GM23338 (cell line): ENCODE data around the gene CNP. TPM values are rescaled to one million over a fixed set of nuclear protein-coding genes. Genes with fewer than 3 reads are reported as not detected.

Experiments
- ATAC-seq: fragments of 200-7000 bp; cut with Tn5 transposase; 3 replicates; pipeline ENCODE4 v1.9.1; 2020
- DNase-seq: peaks from one replicate; pipeline ENCODE4 v3.0.0-alpha.2; 2015; ENCODE audit warnings: low spot score
- H2AFZ ChIP-seq: fragments of 200-600 bp; sonication (generic); 2 replicates; pipeline ENCODE4 v1.8.0; 2016; ENCODE audit warnings: antibody characterized with exemption, mild to moderate bottlenecking, moderate library complexity
- H3F3A ChIP-seq: fragments of 200-600 bp; sonication (generic); replicated peaks from 2 replicates; pipeline ENCODE4 v1.8.0; 2017; ENCODE audit warnings: antibody characterized with exemption, mixed run types, low read depth
- H3K27ac ChIP-seq: fragments of 200-600 bp; sonication (generic); 2 replicates; pipeline ENCODE4 v1.6.1; 2016; ENCODE audit warnings: low read depth
- H3K27me3 ChIP-seq: fragments of 200-600 bp; sonication (generic); 2 replicates; pipeline ENCODE4 v1.8.0; 2016; ENCODE audit warnings: mild to moderate bottlenecking, mixed run types, moderate library complexity; ENCODE audit not compliant: insufficient read depth
- H3K36me3 ChIP-seq: fragments of 200-600 bp; sonication (generic); 2 replicates; pipeline ENCODE4 v1.8.0; 2016; ENCODE audit warnings: mild to moderate bottlenecking; ENCODE audit not compliant: insufficient read depth
- H3K4me1 ChIP-seq: fragments of 200-600 bp; sonication (generic); 2 replicates; pipeline ENCODE4 v1.8.0; 2016; ENCODE audit warnings: mild to moderate bottlenecking, moderate library complexity; ENCODE audit not compliant: insufficient read depth
- H3K4me2 ChIP-seq: fragments of 200-600 bp; sonication (generic); 2 replicates; pipeline ENCODE4 v1.7.1; 2017; ENCODE audit warnings: mixed run types
- H3K4me3 ChIP-seq: fragments of 200-600 bp; sonication (generic); 2 replicates; pipeline ENCODE4 v1.6.1; 2016; ENCODE audit warnings: mixed run types
- H3K79me2 ChIP-seq: fragments of 200-600 bp; sonication (generic); replicated peaks from 2 replicates; pipeline ENCODE4 v1.8.0; 2017; ENCODE audit warnings: mild to moderate bottlenecking; ENCODE audit not compliant: insufficient read depth
- H3K9me2 ChIP-seq: fragments of 200-600 bp; sonication (generic); 2 replicates; pipeline ENCODE4 v1.8.0; 2017; ENCODE audit not compliant: insufficient read depth
- H4K20me1 ChIP-seq: fragments of 200-600 bp; sonication (generic); replicated peaks from 2 replicates; pipeline ENCODE4 v1.8.0; 2017; ENCODE audit warnings: mild to moderate bottlenecking; ENCODE audit not compliant: insufficient read depth
- H3K27ac Mint-ChIP-seq: 2 replicates; pipeline ENCODE4 v1.8.0; 2020; ENCODE audit warnings: inconsistent platforms, mild to moderate bottlenecking, moderate library complexity, mixed read lengths
- H3K27me3 Mint-ChIP-seq: 3 replicates; pipeline ENCODE4 v1.8.0; 2022; ENCODE audit warnings: low read depth, mild to moderate bottlenecking, moderate library complexity, mixed read lengths, inconsistent platforms; ENCODE audit not compliant: insufficient read depth, poor library complexity
- H3K36me3 Mint-ChIP-seq: 3 replicates; pipeline ENCODE4 v1.8.0; 2021; ENCODE audit warnings: low read depth, mild to moderate bottlenecking, inconsistent platforms, moderate library complexity, mixed read lengths
- H3K4me1 Mint-ChIP-seq: 3 replicates; pipeline ENCODE4 v1.8.0; 2020; ENCODE audit warnings: mild to moderate bottlenecking, inconsistent platforms, mixed read lengths
- H3K4me3 Mint-ChIP-seq: 3 replicates; pipeline ENCODE4 v1.8.0; 2021; ENCODE audit warnings: moderate library complexity, mild to moderate bottlenecking, inconsistent platforms, mixed read lengths
- H3K9me3 Mint-ChIP-seq: 3 replicates; pipeline ENCODE4 v1.8.0; 2020; ENCODE audit warnings: moderate library complexity, mild to moderate bottlenecking, inconsistent platforms, mixed read lengths
- ETS1 ChIP-seq: IDR thresholded peaks from 2 replicates; pipeline ENCODE4 v1.6.1; 2016; ENCODE audit warnings: antibody characterized with exemption
- EZH2 ChIP-seq: fragments of 200-600 bp; sonication (generic); IDR thresholded peaks from one replicate; pipeline ENCODE4 v1.8.0; 2017; ENCODE audit warnings: antibody characterized with exemption, mild to moderate bottlenecking, low read depth; ENCODE audit not compliant: unreplicated experiment
- JUNB ChIP-seq: IDR thresholded peaks from one replicate; pipeline ENCODE4 v1.6.1; 2016; ENCODE audit warnings: antibody characterized with exemption; ENCODE audit not compliant: unreplicated experiment
- NANOG ChIP-seq: IDR thresholded peaks from 2 replicates; pipeline ENCODE4 v1.6.1; 2016; ENCODE audit warnings: antibody characterized with exemption, borderline replicate concordance
- POLR2AphosphoS5 ChIP-seq: IDR thresholded peaks from 2 replicates; pipeline ENCODE4 v1.6.1; 2016; ENCODE audit warnings: antibody characterized with exemption, low read depth
- STAT1 ChIP-seq: IDR thresholded peaks from one replicate; pipeline ENCODE4 v1.6.1; 2016; ENCODE audit warnings: antibody characterized with exemption; ENCODE audit not compliant: unreplicated experiment
- ZNF114 ChIP-seq: fragments of 250-450 bp; sonication (Bioruptor Pico); IDR thresholded peaks from 2 replicates; pipeline ENCODE4 v1.5.0; 2020; ENCODE audit warnings: mild to moderate bottlenecking, moderate library complexity
- ZNF331 ChIP-seq: fragments of 250-450 bp; sonication (Bioruptor Pico); IDR thresholded peaks from 2 replicates; pipeline ENCODE4 v1.5.0; 2020; ENCODE audit warnings: low read depth, mild to moderate bottlenecking, moderate library complexity
- polyA plus RNA-seq: library from polyadenylated mRNA; unstranded; fragments of >200 nt; fragmentation: Nextera tagmentation; extraction: Ambion mirVana; gene quantifications from 2 replicates; pipeline ENCODE4 v1.2.1, GENCODE V29; 2016
- total RNA-seq: library from RNA; depleted of rRNA; stranded (reverse); fragments of >200 nt; shearing (Covaris generic); gene quantifications from 2 replicates; pipeline ENCODE4 v1.2.3, GENCODE V29; 2014
- TF ChIP-seq, protein P1 (sequence below): fragments of 250-450 bp; sonication (Bioruptor Pico); IDR thresholded peaks from 2 replicates; pipeline ENCODE4 v1.5.0; 2020; ENCODE audit warnings: mild to moderate bottlenecking, moderate library complexity
- TF ChIP-seq, protein P2 (sequence below), 2 experiments: fragments of 200-600 bp in 1 of 2; sonication (generic) in 1 of 2; conservative IDR thresholded peaks; 2 replicates each; pipeline versions ENCODE4 v1.5.1 to v1.6.1; 2016 to 2017; ENCODE audit warnings: antibody characterized with exemption in 2 of 2, low read depth in 2 of 2, mild to moderate bottlenecking in 2 of 2, moderate library complexity in 1 of 2

The CNP gene
- total and polyA plus RNA-seq, 2 experiments from 2014 or later, result 30.8 to 47.8 TPM

DNA sequence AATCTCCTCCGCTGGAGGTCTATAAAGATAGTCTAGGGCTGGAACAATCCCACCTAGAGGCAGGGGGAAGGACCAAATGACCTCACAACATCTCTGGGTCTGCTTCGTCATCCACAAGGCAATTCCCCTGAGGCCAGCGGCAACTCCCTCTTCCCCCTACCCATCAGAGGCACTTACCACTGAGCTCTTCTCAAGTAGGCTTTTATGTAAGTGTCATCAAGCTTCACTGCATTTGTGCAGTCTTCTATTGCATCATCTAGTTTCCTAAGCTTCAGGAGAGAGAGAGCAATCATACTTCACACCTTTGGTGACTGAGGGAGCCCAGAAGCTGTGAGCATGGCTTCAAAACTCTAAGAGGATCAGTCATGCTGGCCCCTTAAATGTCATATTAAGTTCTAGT, 21.0 kb downstream of the CNP start:
- H3K36me3 ChIP-seq, result peaks cover 79% of the 10 kb centered on the region
- H3K9me2 ChIP-seq, result no peaks in the 10 kb centered on the region
- no peak overlapping the region for H3K4me3 ChIP-seq
- no peaks in the 10 kb centered on the region for H3K4me1 Mint-ChIP-seq
- no peaks in the 10 kb centered on the region for H3K9me3 Mint-ChIP-seq
- TF ChIP-seq, protein P1, sequence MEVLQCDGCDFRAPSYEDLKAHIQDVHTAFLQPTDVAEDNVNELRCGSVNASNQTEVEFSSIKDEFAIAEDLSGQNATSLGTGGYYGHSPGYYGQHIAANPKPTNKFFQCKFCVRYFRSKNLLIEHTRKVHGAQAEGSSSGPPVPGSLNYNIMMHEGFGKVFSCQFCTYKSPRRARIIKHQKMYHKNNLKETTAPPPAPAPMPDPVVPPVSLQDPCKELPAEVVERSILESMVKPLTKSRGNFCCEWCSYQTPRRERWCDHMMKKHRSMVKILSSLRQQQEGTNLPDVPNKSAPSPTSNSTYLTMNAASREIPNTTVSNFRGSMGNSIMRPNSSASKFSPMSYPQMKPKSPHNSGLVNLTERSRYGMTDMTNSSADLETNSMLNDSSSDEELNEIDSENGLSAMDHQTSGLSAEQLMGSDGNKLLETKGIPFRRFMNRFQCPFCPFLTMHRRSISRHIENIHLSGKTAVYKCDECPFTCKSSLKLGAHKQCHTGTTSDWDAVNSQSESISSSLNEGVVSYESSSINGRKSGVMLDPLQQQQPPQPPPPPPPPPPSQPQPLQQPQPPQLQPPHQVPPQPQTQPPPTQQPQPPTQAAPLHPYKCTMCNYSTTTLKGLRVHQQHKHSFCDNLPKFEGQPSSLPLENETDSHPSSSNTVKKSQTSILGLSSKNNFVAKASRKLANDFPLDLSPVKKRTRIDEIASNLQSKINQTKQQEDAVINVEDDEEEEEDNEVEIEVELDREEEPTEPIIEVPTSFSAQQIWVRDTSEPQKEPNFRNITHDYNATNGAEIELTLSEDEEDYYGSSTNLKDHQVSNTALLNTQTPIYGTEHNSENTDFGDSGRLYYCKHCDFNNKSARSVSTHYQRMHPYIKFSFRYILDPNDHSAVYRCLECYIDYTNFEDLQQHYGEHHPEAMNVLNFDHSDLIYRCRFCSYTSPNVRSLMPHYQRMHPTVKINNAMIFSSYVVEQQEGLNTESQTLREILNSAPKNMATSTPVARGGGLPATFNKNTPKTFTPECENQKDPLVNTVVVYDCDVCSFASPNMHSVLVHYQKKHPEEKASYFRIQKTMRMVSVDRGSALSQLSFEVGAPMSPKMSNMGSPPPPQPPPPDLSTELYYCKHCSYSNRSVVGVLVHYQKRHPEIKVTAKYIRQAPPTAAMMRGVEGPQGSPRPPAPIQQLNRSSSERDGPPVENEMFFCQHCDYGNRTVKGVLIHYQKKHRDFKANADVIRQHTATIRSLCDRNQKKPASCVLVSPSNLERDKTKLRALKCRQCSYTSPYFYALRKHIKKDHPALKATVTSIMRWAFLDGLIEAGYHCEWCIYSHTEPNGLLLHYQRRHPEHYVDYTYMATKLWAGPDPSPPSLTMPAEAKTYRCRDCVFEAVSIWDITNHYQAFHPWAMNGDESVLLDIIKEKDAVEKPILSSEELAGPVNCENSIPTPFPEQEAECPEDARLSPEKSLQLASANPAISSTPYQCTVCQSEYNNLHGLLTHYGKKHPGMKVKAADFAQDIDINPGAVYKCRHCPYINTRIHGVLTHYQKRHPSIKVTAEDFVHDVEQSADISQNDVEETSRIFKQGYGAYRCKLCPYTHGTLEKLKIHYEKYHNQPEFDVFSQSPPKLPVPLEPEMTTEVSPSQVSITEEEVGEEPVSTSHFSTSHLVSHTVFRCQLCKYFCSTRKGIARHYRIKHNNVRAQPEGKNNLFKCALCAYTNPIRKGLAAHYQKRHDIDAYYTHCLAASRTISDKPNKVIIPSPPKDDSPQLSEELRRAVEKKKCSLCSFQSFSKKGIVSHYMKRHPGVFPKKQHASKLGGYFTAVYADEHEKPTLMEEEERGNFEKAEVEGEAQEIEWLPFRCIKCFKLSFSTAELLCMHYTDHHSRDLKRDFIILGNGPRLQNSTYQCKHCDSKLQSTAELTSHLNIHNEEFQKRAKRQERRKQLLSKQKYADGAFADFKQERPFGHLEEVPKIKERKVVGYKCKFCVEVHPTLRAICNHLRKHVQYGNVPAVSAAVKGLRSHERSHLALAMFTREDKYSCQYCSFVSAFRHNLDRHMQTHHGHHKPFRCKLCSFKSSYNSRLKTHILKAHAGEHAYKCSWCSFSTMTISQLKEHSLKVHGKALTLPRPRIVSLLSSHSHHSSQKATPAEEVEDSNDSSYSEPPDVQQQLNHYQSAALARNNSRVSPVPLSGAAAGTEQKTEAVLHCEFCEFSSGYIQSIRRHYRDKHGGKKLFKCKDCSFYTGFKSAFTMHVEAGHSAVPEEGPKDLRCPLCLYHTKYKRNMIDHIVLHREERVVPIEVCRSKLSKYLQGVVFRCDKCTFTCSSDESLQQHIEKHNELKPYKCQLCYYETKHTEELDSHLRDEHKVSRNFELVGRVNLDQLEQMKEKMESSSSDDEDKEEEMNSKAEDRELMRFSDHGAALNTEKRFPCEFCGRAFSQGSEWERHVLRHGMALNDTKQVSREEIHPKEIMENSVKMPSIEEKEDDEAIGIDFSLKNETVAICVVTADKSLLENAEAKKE (CRISPR knock-in tag), result no peak
- no peak for TF ChIP-seq STAT1
- no peak for TF ChIP-seq JUNB
- TF ChIP-seq ETS1, result no peak
- H3K4me2 ChIP-seq, result no peak overlapping the region
- H3K79me2 ChIP-seq, result 0 out of 2 replicates have a peak, but pooled peaks cover 4% of the 10 kb centered on the region
- H3F3A ChIP-seq, result peaks cover 18% of the 10 kb centered on the region; the same call in 1 of the 2 replicates
- peaks cover 95% of the 10 kb centered on the region for H3K36me3 Mint-ChIP-seq
- no peak for DNase-seq
- peak overlapping the region; percentile 32 for H3K27ac Mint-ChIP-seq
- peaks cover 4% of the 10 kb centered on the region for H3K27me3 Mint-ChIP-seq
- no peak overlapping the region for H3K27ac ChIP-seq
- H4K20me1 ChIP-seq, result peaks cover 35% of the 10 kb centered on the region
- H3K27me3 ChIP-seq, result no peaks in the 10 kb centered on the region
- H3K4me3 Mint-ChIP-seq, result no peak overlapping the region
- no peak for ATAC-seq
- no peaks in the 10 kb centered on the region for H3K4me1 ChIP-seq
- no peak overlapping the region for H2AFZ ChIP-seq

GRCh38 chr17:41988418-41988817, 21.8 kb downstream of the CNP start:
- peaks cover 22% of the 10 kb centered on the region; the same call in 1 of the 2 replicates for H3F3A ChIP-seq
- H3K27ac Mint-ChIP-seq, result no peak overlapping the region
- no peak overlapping the region for H3K4me3 ChIP-seq
- no peaks in the 10 kb centered on the region for H3K4me1 Mint-ChIP-seq
- peaks cover 78% of the 10 kb centered on the region for H3K36me3 ChIP-seq
- peaks cover 4% of the 10 kb centered on the region for H3K27me3 Mint-ChIP-seq
- ATAC-seq (no peak), DNase-seq (no peak)
- H3K36me3 Mint-ChIP-seq, result peaks cover 95% of the 10 kb centered on the region
- H3K4me2 ChIP-seq, result no peak overlapping the region
- no peak overlapping the region for H3K4me3 Mint-ChIP-seq
- H3K4me1 ChIP-seq, result no peaks in the 10 kb centered on the region
- no peaks in the 10 kb centered on the region for H3K9me2 ChIP-seq
- H4K20me1 ChIP-seq, result peaks cover 35% of the 10 kb centered on the region
- H3K27ac ChIP-seq, result no peak overlapping the region
- H3K79me2 ChIP-seq, result 0 out of 2 replicates have a peak, but pooled peaks cover 4% of the 10 kb centered on the region
- H2AFZ ChIP-seq, result no peak overlapping the region
- no peaks in the 10 kb centered on the region for H3K27me3 ChIP-seq
- no peaks in the 10 kb centered on the region for H3K9me3 Mint-ChIP-seq
- TF ChIP-seq ZNF114, result no peak
- TF ChIP-seq JUNB, result no peak
- TF ChIP-seq, protein P2, sequence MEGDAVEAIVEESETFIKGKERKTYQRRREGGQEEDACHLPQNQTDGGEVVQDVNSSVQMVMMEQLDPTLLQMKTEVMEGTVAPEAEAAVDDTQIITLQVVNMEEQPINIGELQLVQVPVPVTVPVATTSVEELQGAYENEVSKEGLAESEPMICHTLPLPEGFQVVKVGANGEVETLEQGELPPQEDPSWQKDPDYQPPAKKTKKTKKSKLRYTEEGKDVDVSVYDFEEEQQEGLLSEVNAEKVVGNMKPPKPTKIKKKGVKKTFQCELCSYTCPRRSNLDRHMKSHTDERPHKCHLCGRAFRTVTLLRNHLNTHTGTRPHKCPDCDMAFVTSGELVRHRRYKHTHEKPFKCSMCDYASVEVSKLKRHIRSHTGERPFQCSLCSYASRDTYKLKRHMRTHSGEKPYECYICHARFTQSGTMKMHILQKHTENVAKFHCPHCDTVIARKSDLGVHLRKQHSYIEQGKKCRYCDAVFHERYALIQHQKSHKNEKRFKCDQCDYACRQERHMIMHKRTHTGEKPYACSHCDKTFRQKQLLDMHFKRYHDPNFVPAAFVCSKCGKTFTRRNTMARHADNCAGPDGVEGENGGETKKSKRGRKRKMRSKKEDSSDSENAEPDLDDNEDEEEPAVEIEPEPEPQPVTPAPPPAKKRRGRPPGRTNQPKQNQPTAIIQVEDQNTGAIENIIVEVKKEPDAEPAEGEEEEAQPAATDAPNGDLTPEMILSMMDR (conservative IDR thresholded peaks at IDR 0.05; ENCODE audit: low read depth in 2 of 2), result no peak
- no peak for TF ChIP-seq EZH2
- no peak for TF ChIP-seq ZNF331
- TF ChIP-seq STAT1, result no peak
- TF ChIP-seq NANOG, result no peak
- TF ChIP-seq POLR2AphosphoS5, result no peak
